Lower leg skin (tissue), 3 donors: ENCODE results near the gene PPARGC1A.

Experiments
- POLR2A ChIP-seq, 2 donors: fragments of 450-650 bp; IDR thresholded peaks; one replicate each; pipeline ENCODE4 v1.6.1; 2016 to 2017; ENCODE audit warnings: antibody characterized with exemption in 2 of 2, mild to moderate bottlenecking in 1 of 2, moderate library complexity in 1 of 2
- TF ChIP-seq, protein P1 (sequence below), 3 donors: fragments of 450-650 bp; IDR thresholded peaks; one replicate each; pipeline ENCODE4 v1.5.1; 2016; ENCODE audit warnings: antibody characterized with exemption in 3 of 3, mild to moderate bottlenecking in 3 of 3, moderate library complexity in 2 of 3

DNA sequence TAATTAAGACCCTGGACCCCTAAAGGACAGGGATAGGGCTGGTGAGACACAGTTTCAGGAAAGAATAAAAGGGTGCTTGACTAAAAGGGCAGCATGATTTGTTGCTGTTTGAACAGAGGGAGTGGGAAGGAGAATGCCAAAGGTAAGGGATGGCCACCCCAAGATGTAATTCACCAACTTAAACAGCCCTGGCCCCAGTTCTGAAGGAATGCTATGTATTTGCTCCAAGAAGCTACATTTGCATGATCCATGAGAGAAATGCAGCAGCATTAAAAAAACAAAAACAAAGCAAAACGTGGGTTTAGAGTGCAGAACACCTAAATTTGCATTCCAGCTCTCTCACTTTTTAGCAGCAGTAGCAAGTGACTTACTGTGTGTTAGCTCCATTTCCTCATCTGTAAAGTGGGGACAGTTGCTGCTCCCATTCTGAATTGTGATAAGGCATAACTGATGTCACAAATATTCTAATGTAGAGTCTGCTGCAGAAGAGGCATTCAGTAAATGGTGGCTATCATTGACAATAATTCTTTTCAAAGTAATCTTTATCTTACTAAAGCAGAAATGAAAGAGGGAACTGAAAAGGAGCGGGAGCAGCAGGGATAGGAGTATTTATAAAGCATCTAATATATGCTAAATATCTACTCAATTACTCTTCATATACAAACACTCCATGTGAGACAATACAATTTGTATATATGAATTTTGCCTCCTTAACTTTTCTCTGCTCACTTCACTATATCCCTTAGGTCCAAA lies 115.8 kb downstream of the PPARGC1A start:
- TF ChIP-seq POLR2A (IDR thresholded peaks at IDR 0.05) = no peak
- TF ChIP-seq, protein P1, sequence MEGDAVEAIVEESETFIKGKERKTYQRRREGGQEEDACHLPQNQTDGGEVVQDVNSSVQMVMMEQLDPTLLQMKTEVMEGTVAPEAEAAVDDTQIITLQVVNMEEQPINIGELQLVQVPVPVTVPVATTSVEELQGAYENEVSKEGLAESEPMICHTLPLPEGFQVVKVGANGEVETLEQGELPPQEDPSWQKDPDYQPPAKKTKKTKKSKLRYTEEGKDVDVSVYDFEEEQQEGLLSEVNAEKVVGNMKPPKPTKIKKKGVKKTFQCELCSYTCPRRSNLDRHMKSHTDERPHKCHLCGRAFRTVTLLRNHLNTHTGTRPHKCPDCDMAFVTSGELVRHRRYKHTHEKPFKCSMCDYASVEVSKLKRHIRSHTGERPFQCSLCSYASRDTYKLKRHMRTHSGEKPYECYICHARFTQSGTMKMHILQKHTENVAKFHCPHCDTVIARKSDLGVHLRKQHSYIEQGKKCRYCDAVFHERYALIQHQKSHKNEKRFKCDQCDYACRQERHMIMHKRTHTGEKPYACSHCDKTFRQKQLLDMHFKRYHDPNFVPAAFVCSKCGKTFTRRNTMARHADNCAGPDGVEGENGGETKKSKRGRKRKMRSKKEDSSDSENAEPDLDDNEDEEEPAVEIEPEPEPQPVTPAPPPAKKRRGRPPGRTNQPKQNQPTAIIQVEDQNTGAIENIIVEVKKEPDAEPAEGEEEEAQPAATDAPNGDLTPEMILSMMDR (IDR thresholded peaks at IDR 0.05) = no peak
